ENCODE measurements around the gene HERC6.

- TF ChIP-seq CTCF (IDR thresholded peaks at IDR 0.05) (peak; percentile 68 to 88 (median 76)), POLR2A (IDR thresholded peaks at IDR 0.05) (peak in 1 of 2 donors; percentile 27)
Measured at GRCh38 chr4:88378691-88379559, at the start of gene HERC6.
